ENCODE results near the gene DOCK2.

DOCK2 gene

DNA sequence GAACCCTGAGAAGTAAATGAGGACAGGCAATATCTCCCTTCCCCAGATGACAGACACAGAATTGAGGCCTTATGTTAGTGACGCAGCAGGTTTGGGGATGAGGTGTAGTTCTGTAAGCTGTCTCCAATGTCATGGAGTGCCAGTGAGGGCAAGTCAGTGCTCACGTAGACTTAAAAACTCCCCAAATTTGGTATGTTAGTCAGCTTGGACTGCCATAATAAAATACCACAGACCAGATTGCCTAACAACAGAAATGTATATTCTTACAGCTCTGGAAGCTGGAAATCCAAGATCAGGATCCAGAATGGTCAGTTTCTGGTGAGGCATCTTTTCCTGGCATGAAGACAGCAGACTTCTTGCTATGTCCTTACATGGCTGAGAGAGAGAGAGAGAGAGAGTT, 483.5 kb downstream of the DOCK2 start:
- DNase-seq (ENCODE audit: extremely low read depth, low read depth) = no peak
- TF ChIP-seq, protein P1, sequence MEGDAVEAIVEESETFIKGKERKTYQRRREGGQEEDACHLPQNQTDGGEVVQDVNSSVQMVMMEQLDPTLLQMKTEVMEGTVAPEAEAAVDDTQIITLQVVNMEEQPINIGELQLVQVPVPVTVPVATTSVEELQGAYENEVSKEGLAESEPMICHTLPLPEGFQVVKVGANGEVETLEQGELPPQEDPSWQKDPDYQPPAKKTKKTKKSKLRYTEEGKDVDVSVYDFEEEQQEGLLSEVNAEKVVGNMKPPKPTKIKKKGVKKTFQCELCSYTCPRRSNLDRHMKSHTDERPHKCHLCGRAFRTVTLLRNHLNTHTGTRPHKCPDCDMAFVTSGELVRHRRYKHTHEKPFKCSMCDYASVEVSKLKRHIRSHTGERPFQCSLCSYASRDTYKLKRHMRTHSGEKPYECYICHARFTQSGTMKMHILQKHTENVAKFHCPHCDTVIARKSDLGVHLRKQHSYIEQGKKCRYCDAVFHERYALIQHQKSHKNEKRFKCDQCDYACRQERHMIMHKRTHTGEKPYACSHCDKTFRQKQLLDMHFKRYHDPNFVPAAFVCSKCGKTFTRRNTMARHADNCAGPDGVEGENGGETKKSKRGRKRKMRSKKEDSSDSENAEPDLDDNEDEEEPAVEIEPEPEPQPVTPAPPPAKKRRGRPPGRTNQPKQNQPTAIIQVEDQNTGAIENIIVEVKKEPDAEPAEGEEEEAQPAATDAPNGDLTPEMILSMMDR (IDR thresholded peaks at IDR 0.05; ENCODE audit: low read depth, low read length, missing control alignments) = no peak
- no peak overlapping the region for H3K4me3 ChIP-seq (replicated peaks; ENCODE audit: low read depth, low read length)

DNA sequence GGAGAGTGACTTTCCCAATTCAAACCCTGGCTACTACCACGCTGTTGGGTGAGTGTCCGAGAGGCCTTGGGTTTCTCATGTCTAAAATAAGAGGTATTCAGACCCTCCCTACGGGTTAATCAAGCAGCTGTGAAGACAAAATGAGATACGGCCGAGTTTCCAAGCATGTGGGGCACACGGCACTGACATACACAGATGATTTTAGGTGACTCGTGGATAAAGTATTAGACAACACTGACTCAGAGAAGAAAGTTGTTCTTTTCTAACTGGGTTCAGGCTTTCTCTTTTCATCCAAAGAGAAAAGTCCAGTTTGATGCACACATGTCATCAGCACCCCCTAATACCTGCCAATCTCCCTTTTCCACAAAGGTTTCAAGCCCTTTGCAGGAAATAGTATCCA, 484.2 kb downstream of the DOCK2 start:
- DNase-seq (ENCODE audit: extremely low read depth, low read depth) = no peak
- TF ChIP-seq, protein P1 (IDR thresholded peaks at IDR 0.05; ENCODE audit: low read depth, low read length, missing control alignments) = no peak
- H3K4me3 ChIP-seq (replicated peaks; ENCODE audit: low read depth, low read length) = no peak overlapping the region

DNA sequence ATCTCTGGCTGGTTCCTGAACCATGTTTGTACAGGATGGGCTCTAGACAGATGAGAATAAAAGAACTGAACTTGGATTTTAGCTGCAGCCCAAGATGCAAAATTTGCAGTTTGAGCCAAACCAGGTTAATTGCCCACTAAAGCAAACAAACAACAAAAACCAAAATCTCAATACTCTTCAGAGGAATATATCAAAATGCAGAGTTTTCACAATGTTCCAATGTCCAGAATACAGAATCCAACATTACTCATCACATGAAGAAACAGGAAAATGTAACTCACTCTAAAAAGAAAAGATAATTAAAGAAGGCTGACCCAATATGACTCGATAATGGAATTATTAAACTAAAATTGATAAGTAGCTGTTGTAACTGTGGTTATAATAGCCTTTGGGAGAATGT, 489.0 kb downstream of the DOCK2 start:
- H3K4me3 ChIP-seq (replicated peaks; ENCODE audit: low read depth, low read length) = no peak overlapping the region
- no peak for DNase-seq (ENCODE audit: extremely low read depth, low read depth)

DNA sequence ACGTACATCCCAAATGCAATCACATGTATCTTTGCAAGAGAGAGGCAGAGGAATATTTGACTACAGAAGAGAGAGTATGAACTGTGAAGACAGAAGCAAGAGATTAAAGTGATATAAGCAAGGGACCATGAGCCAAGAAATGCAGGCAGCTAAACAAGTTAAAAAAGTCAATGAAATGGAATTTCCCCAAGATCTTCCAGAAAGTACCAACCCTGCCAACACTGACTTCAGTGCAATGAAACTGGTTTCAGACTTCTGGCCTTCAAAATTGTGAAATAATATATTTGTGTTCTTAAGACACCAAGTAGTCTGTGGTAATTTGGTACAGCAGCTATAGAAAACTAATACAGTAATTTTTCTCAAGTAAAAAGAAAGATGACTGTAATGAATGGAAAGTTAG, 489.6 kb downstream of the DOCK2 start:
- DNase-seq (ENCODE audit: extremely low read depth, low read depth) = no peak
- TF ChIP-seq, protein P1 (IDR thresholded peaks at IDR 0.05; ENCODE audit: low read depth, low read length, missing control alignments) = no peak
- no peak overlapping the region for H3K4me3 ChIP-seq (replicated peaks; ENCODE audit: low read depth, low read length)

More for the DNA sequence above, 489.0 kb downstream of the DOCK2 start:
- TF ChIP-seq, protein P1 (IDR thresholded peaks at IDR 0.05; ENCODE audit: low read depth, low read length, missing control alignments) = no peak

DNA sequence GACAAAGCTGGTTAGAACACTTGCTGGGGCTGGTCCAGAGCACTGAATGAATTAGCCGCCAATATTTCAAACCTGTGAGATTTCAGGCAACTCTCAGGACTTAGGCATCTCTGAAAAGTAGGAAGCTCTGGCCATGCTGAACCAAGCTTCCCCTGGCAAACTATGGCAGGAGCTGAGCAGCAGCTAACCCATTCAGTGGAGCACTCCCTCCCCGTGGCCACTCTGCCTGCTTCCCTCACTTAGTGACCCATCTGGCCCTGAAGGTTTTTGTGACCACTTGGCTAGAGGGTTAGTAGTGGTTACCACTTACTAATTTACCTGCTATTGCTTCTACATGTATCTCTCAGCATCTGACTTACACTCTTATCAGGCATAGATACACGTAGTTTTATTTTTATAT, 494.2 kb downstream of the DOCK2 start:
- TF ChIP-seq, protein P1 (IDR thresholded peaks at IDR 0.05; ENCODE audit: low read depth, low read length, missing control alignments) = no peak

GRCh38 chr5:170132269-170132975, 495.3 kb downstream of the DOCK2 start:
- peak; percentile 27 for DNase-seq (ENCODE audit: extremely low read depth, low read depth)
- TF ChIP-seq, protein P1 (IDR thresholded peaks at IDR 0.05; ENCODE audit: low read depth, low read length, missing control alignments) = no peak
- no peak overlapping the region for H3K4me3 ChIP-seq (replicated peaks; ENCODE audit: low read depth, low read length)

More for the DNA sequence above, 494.2 kb downstream of the DOCK2 start:
- H3K4me3 ChIP-seq (replicated peaks; ENCODE audit: low read depth, low read length) = no peak overlapping the region
- DNase-seq (ENCODE audit: extremely low read depth, low read depth) = no peak

All from HFF-Myc (cell line).